Dendritic cell treated with granulocyte-macrophage colony-stimulating factor and Interleukin-4, amounts not matched to agents 40 ng/mL and 50 ng/mL, for 4 days (primary cell): ENCODE measurements around the gene CCDC81.

ENCODE experiments used
- H3K27ac Mint-ChIP-seq: one replicate; pipeline ENCODE4 v1.8.0; 2022; ENCODE audit warnings: mild to moderate bottlenecking, mixed read lengths
- H3K27me3 Mint-ChIP-seq: one replicate; pipeline ENCODE4 v1.8.0; 2022; ENCODE audit warnings: mild to moderate bottlenecking, mixed read lengths
- H3K36me3 Mint-ChIP-seq: one replicate; pipeline ENCODE4 v1.8.0; 2022; ENCODE audit warnings: low read depth, mixed read lengths
- H3K4me1 Mint-ChIP-seq: one replicate; pipeline ENCODE4 v1.8.0; 2022; ENCODE audit warnings: low read depth, mixed read lengths
- H3K4me3 Mint-ChIP-seq: one replicate; pipeline ENCODE4 v1.8.0; 2022; ENCODE audit warnings: mild to moderate bottlenecking, moderate library complexity, mixed read lengths
- H3K9me3 Mint-ChIP-seq: one replicate; pipeline ENCODE4 v1.8.0; 2022; ENCODE audit warnings: mixed read lengths
- intact Hi-C: fragments of 100-400 bp; cut with micrococcal nuclease; formaldehyde crosslinking; loops from one replicate; pipeline ENCODE4 v1.15.0; 2022

Gene CCDC81

DNA sequence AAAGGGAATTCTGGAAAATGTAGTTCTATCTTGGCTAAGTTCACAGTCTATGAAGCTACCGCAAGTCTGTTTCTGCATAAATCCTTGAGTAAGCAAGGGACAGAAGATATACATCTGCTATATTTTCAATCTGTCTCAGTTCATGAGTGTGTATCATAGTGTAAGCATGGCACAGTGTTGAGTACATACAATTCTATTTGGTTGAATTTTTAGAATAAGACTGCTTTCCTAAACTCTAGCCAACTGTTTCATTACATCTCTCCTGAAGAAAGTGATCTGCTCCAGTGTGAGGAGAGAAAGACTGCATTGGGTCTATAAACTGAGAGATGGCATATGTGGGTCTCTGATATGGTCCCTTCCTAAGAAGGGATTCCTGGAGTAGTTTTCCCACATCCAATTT lies 2.6 kb upstream of the CCDC81 start:
- peaks cover 6% of the 10 kb centered on the region for H3K4me1 Mint-ChIP-seq
- no peaks in the 10 kb centered on the region for H3K36me3 Mint-ChIP-seq

GRCh38 chr11:86372586-86372985 lies 2.1 kb upstream of the CCDC81 start:
- Mint-ChIP-seq H3K27ac (no peak overlapping the region), H3K36me3 (no peaks in the 10 kb centered on the region), H3K27me3 (peaks cover 8% of the 10 kb centered on the region)

More for the DNA sequence above, 2.6 kb upstream of the CCDC81 start:
- no peak overlapping the region for H3K27ac Mint-ChIP-seq
- H3K9me3 Mint-ChIP-seq, result peaks cover 30% of the 10 kb centered on the region
- intact Hi-C loops, result no loop called here
- H3K27me3 Mint-ChIP-seq, result peaks cover 8% of the 10 kb centered on the region
- H3K4me3 Mint-ChIP-seq, result no peak overlapping the region

GRCh38 chr11:86374069-86374468 lies 618 bp upstream of the CCDC81 start:
- intact Hi-C loops, result no loop called here
- Mint-ChIP-seq H3K4me3 (no peak overlapping the region), H3K27ac (no peak overlapping the region), H3K27me3 (peaks cover 8% of the 10 kb centered on the region), H3K4me1 (peaks cover 6% of the 10 kb centered on the region), H3K36me3 (no peaks in the 10 kb centered on the region), H3K9me3 (peaks cover 30% of the 10 kb centered on the region)

More at GRCh38 chr11:86372586-86372985, 2.1 kb upstream of the CCDC81 start:
- Mint-ChIP-seq H3K9me3 (peaks cover 30% of the 10 kb centered on the region), H3K4me1 (peaks cover 6% of the 10 kb centered on the region), H3K4me3 (no peak overlapping the region)
- intact Hi-C loops, result no loop called here

DNA sequence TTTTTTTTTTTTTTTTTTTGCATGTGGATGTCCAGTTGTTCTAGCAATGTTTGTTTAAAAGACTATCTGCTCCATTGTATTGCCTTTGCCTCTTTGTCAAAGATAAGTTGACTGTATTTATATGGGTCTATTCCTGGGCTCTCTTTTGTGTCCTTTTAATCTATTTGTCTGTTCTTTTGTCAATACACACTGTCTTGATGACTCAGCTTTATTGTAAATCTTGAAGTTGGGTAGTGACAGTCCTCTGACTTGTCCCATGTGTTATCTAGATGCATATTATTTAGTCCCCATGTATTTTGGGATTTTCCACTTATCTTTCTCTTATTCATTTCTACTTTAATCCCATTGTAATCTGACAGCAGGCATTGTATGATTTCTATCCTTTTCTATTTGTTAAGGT lies 3.3 kb downstream of the CCDC81 start:
- peaks cover 9% of the 10 kb centered on the region for H3K9me3 Mint-ChIP-seq
- H3K36me3 Mint-ChIP-seq, result no peaks in the 10 kb centered on the region
- no peaks in the 10 kb centered on the region for H3K4me1 Mint-ChIP-seq
- H3K27me3 Mint-ChIP-seq, result peaks cover 8% of the 10 kb centered on the region
- H3K27ac Mint-ChIP-seq, result no peak overlapping the region
- intact Hi-C loops, result no loop called here
- H3K4me3 Mint-ChIP-seq, result no peak overlapping the region

GRCh38 chr11:86380295-86381059 lies 5.8 kb downstream of the CCDC81 start:
- no peaks in the 10 kb centered on the region for H3K4me1 Mint-ChIP-seq
- H3K27me3 Mint-ChIP-seq, result no peaks in the 10 kb centered on the region
- H3K4me3 Mint-ChIP-seq, result no peak overlapping the region
- peaks cover 9% of the 10 kb centered on the region for H3K9me3 Mint-ChIP-seq
- H3K36me3 Mint-ChIP-seq, result no peaks in the 10 kb centered on the region
- H3K27ac Mint-ChIP-seq, result no peak overlapping the region
- intact Hi-C loops, result no loop called here

- Mint-ChIP-seq H3K9me3 (no peaks in the 10 kb centered on the region), H3K36me3 (no peaks in the 10 kb centered on the region), H3K4me1 (no peaks in the 10 kb centered on the region), H3K27me3 (no peaks in the 10 kb centered on the region), H3K27ac (no peak overlapping the region), H3K4me3 (no peak overlapping the region)
- intact Hi-C loops, result no loop called here
Measured at GRCh38 chr11:86383041-86383955, 8.6 kb downstream of the CCDC81 start.

DNA sequence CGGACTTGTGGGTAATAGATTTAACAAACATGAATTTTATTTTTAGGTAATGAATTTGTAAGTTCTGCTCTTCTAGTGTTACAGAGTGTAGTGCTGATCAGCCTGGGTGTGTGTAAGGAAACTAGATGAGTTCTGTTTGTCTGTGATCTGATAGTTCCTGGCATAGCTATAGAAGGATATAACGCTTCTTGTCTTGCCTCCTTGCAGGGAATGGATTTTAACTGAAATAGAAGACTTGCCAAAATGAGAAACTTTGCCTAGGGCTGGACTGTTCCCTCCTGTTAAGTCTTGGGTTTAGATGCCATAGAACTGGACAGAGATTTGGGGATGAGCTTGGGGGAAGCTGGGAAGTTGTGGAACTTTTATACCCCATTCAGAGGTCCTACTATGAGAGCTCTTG lies 11.6 kb downstream of the CCDC81 start:
- no peaks in the 10 kb centered on the region for H3K27me3 Mint-ChIP-seq
- H3K4me1 Mint-ChIP-seq, result no peaks in the 10 kb centered on the region
- no peak overlapping the region for H3K4me3 Mint-ChIP-seq
- intact Hi-C loops, result no loop called here
- H3K27ac Mint-ChIP-seq, result no peak overlapping the region
- no peaks in the 10 kb centered on the region for H3K9me3 Mint-ChIP-seq
- no peaks in the 10 kb centered on the region for H3K36me3 Mint-ChIP-seq

GRCh38 chr11:86386746-86387145 lies 12.1 kb downstream of the CCDC81 start:
- Mint-ChIP-seq H3K27ac (no peak overlapping the region), H3K4me3 (no peak overlapping the region), H3K36me3 (no peaks in the 10 kb centered on the region), H3K27me3 (no peaks in the 10 kb centered on the region), H3K4me1 (no peaks in the 10 kb centered on the region), H3K9me3 (no peaks in the 10 kb centered on the region)
- intact Hi-C loops, result no loop called here

DNA sequence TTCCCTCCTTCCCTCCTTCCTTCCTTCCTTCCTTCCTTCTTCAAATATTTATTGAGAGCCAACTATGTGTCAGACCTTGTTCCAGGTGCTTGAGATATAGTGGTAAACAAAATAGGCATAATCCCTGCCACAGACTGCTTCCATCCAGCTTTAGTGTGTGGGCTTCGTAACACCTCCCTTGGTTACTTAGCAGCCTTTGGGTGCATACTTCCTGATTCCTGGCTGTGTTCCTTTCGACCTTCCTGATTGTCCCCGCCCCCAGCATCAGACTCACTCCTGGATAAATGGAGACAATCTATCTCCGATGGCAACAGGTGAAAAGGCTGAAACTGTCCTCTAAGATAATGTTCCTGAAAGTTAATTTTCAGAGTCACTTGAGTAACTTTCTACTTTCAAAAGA lies 13.5 kb downstream of the CCDC81 start:
- Mint-ChIP-seq H3K4me3 (no peak overlapping the region), H3K36me3 (no peaks in the 10 kb centered on the region), H3K4me1 (no peaks in the 10 kb centered on the region), H3K27me3 (no peaks in the 10 kb centered on the region), H3K9me3 (no peaks in the 10 kb centered on the region), H3K27ac (no peak overlapping the region)
- intact Hi-C loops, result no loop called here

DNA sequence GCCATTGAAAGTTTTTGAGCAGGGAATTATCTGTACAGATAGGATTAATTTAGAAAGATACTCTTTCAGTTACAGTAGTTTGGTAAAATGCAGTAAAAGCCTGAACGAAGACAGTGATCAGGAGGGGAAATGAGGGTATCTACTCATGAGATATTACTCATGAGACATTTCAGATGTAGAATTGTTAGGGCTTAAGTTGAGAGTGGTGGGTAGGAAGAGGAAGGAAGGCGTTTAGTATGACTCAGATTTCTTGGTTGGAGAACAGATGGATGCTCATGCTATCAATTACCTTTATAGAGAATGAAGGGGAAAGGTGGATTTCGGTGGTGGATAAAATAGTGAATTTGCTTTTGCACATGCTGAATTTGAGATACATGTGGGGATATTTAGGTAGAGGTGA lies 15.8 kb downstream of the CCDC81 start:
- intact Hi-C loops, result no loop called here
- no peaks in the 10 kb centered on the region for H3K27me3 Mint-ChIP-seq
- H3K9me3 Mint-ChIP-seq, result no peaks in the 10 kb centered on the region
- no peaks in the 10 kb centered on the region for H3K4me1 Mint-ChIP-seq
- H3K27ac Mint-ChIP-seq, result no peak overlapping the region
- H3K36me3 Mint-ChIP-seq, result no peaks in the 10 kb centered on the region
- H3K4me3 Mint-ChIP-seq, result no peak overlapping the region

DNA sequence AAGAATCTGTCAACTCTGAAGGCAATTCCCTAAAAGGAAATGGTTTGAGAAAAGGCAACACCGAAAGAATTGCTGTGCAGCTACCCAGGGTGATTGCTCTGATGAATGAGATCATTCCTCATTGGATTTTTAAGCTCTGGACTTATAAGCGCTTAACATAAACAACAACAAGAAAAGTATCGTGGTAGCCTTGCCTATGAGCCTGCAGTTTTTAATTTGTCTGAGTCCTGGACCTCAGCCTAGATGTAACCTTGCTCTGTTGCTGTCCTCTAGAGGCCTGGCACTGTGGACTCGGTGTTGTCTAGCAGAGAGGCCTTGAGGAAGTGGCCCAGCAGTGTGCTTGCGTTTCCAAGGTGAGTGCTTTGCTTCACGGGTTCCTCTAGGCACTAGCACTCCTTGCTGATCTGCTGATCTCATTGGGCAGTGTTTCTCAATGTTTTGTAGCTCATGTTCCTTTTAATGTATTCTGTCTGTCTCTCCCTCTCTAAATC lies 20.4 kb downstream of the CCDC81 start:
- Mint-ChIP-seq H3K9me3 (no peaks in the 10 kb centered on the region), H3K27me3 (no peaks in the 10 kb centered on the region), H3K4me3 (no peak overlapping the region), H3K27ac (no peak overlapping the region), H3K4me1 (no peaks in the 10 kb centered on the region), H3K36me3 (no peaks in the 10 kb centered on the region)
- intact Hi-C loops, result no loop called here

DNA sequence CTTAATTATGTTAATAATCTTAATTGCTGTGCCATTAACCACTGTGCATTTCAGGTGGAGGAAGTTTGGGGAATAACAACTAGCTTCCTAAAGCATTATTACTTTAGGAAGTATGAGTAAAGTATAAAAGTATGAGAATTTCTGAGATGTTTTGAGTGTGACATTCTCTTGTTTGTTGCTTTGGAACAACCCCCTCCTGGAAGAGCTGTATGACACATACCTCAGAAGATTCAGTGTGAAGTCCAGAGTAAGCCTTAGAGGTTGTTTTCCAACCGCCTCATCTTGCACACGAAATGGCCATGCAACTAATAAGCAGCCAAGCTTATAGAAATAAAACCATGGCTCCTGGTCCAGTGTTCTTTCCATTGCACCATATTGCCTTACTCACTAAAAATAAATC lies 21.7 kb downstream of the CCDC81 start:
- Mint-ChIP-seq H3K27ac (no peak overlapping the region), H3K4me1 (no peaks in the 10 kb centered on the region), H3K27me3 (no peaks in the 10 kb centered on the region), H3K36me3 (no peaks in the 10 kb centered on the region), H3K4me3 (no peak overlapping the region), H3K9me3 (no peaks in the 10 kb centered on the region)
- intact Hi-C loops, result no loop called here

GRCh38 chr11:86397351-86397750 lies 22.7 kb downstream of the CCDC81 start:
- Mint-ChIP-seq H3K36me3 (no peaks in the 10 kb centered on the region), H3K9me3 (no peaks in the 10 kb centered on the region), H3K27ac (no peak overlapping the region), H3K27me3 (no peaks in the 10 kb centered on the region), H3K4me1 (no peaks in the 10 kb centered on the region), H3K4me3 (no peak overlapping the region)
- intact Hi-C loops, result no loop called here

DNA sequence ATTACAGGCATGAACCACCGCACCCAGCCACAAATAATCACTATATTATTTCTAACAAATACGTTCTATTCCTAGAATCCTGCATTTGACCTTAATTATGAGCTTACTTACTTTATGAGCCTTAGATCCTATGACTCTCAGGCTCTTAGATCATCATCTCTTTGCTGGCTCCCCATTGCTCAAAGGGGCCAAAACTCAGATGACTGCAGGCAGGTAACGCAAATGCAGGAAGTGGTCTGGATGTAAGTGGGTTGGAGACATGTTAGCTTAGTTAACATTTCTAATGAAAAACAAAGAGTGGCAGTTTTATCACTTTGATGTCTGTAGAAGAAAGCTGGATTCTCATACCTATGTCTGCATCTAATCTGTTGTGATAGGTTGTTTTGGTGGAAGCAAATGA lies 23.4 kb downstream of the CCDC81 start:
- Mint-ChIP-seq H3K27ac (no peak overlapping the region), H3K4me3 (no peak overlapping the region), H3K9me3 (no peaks in the 10 kb centered on the region), H3K36me3 (no peaks in the 10 kb centered on the region), H3K4me1 (no peaks in the 10 kb centered on the region), H3K27me3 (no peaks in the 10 kb centered on the region)
- intact Hi-C loops, result no loop called here
